ENCODE data around the gene C4orf50.
"Not testable (repeated sequence)": the region's sequence is repeated elsewhere in the genome, so short reads cannot be mapped to it uniquely, and the experiment has no call there.

Gene C4orf50

GRCh38 chr4:5964030-5964429 is 54.2 kb downstream of the C4orf50 start:
- no peak for DNase-seq

GRCh38 chr4:5963611-5964010 is 54.6 kb downstream of the C4orf50 start:
- no peak for DNase-seq

DNA sequence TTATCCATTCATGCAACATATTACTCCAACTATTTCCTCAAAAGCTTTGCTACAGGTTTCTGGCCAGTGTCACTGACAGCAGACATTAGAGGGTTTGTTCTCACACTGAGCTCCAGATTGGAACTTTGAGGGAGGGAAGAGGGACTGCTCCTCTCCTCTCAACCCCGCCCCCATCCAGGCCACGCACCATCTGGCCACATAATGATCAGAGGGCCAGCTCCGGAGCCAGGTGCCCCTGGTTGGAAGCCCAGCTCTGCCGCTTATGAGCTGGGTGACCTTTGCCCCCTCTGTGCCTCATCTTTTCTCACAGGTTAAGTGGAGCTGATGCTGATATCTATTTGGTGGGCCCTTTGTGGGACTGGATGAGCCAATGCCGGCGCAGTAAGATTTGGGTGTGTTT is 55.8 kb downstream of the C4orf50 start:
- DNase-seq = no peak

DNA sequence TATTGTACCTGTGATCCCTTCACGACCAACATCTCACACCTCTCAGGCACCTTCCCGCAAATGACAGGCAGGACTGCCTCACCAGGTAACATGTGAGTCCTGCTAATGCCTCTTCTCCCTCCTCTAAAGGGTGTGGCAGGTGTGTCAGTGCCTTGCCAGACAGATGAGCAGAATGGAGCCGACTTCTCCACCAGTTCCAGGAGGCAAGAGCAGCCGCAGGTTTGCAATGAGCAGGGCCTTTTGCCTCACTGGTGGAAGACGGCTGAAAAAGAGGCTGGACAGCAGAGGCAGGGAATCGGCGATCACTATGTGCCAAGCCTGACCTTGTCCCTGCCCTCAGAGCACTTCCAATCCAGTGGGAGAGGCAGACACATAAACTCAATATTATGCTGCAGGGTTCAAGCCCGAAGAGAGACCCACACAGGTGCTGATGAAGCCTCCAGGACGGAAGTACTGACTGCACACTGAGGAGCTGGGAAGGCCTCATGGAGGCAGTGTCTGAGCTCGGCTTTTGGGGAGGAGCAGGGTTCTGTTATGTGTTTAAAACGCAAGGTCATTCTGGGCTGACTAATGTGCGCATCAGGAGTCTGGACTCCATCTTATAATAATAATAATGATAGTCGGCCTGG is 57.9 kb downstream of the C4orf50 start:
- DNase-seq = no peak

GRCh38 chr4:5959211-5959982 is 58.8 kb downstream of the C4orf50 start:
- DNase-seq = no peak

DNA sequence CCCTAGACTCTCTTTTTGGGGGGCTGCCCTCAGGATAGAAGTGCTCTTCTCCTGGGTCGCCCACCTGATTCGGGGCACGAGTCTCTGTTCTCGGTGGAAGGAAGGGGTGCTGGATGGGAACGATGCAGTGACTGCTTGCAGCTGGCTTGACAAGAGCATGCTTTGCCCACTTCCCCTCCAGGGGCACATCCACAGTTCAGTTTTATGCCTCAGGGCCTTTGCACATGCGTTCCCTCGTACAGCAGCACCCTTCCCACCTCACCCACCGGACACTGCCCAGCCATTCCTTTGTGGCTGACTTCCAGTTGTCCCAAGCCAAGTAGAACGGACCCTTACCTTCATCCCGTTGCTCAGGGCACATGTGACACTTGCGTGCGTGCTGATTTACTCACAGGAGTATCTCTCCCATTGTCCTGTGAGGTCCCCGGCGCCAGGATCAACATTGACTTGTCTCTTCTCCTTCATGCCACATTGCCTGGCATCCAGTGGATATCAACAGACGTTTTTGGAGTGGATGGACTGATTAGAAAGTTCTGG is 60.0 kb downstream of the C4orf50 start:
- DNase-seq = no peak

DNA sequence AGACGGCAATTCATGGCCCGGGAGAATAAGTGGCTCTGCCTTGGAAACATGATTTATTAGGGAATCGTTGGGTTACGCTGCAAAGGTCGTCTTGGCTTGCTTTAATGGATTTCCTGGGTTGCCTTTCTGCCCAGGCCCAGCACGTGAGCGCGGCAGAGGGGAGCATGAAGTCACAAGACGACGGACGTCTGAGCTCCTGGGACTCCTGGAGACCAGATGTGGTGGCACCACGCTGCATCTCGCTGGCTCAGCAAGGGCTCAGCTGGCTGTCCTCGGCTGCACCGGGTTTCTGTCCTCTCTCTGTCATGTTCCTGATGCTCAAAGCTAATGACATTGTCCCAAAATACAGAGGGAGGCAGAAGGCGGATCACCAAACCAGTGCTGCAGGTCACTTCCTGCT is 61.2 kb downstream of the C4orf50 start:
- DNase-seq = no peak

GRCh38 chr4:5956285-5957021 is 61.8 kb downstream of the C4orf50 start:
- no peak for DNase-seq

DNA sequence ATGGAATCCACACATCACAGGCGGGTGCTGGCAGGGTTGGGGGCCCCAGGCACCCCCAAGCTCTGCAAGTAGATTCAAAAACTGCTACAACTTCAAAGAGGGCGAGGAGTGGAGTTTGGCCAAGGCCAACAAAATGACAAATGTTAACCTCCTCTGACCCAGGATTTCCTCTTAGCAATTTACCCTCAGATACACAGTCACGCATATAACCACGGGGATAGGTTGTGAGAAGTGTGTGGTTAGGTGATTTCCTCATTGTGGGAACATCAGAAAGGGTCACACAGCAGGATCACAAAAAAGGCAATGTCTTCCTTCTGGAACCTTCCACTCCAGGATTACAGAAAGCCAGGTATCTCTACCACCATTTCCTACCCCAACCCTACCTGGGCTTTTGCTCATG is 62.4 kb downstream of the C4orf50 start:
- DNase-seq = no peak

GRCh38 chr4:5955201-5955821 is 62.9 kb downstream of the C4orf50 start:
- no peak for DNase-seq

- no peak for DNase-seq
Measured at GRCh38 chr4:5954056-5954760, 64.0 kb downstream of the C4orf50 start.

GRCh38 chr4:5952975-5953951 is 65.0 kb downstream of the C4orf50 start:
- DNase-seq = no peak

GRCh38 chr4:5952286-5952974 is 65.8 kb downstream of the C4orf50 start:
- no peak for DNase-seq

- DNase-seq = not testable (repeated sequence)
Measured at GRCh38 chr4:5946653-5947052, 71.6 kb downstream of the C4orf50 start.

GRCh38 chr4:5945936-5946335 is 72.3 kb downstream of the C4orf50 start:
- no peak for DNase-seq

GRCh38 chr4:5945171-5945570 is 73.1 kb downstream of the C4orf50 start:
- no peak for DNase-seq

DNA sequence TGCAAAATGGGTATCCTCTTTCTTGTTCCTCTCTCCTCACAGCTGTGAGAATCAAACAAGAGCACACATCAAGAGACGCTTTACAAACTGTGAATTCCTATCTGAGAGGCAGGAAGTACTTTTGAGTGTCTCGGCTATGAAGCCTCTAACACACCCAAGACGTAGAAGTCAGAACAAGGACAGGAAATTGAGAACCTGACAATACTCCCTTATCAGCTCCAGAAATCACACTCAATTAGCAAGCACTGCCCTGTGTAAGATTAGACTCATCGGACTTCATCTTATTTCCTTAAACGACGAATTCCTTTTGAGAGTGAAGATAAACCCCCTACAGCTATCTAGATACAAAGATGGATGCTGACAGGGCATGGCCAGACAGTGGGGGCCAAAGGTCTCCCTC is 74.7 kb downstream of the C4orf50 start:
- DNase-seq = no peak

GRCh38 chr4:5942947-5943346 is 75.3 kb downstream of the C4orf50 start:
- no peak for DNase-seq

GRCh38 chr4:5941601-5942000 is 76.6 kb downstream of the C4orf50 start:
- DNase-seq = no peak

- DNase-seq = no peak
Measured at GRCh38 chr4:5940470-5941203, 77.6 kb downstream of the C4orf50 start.
